Body of pancreas (tissue), 4 donors: ENCODE measurements around the gene SLC7A4. TPM values are rescaled to one million over a fixed set of nuclear protein-coding genes. Genes with fewer than 3 reads are reported as not detected.

Source experiments
- ATAC-seq: fragments of 150-250 bp; one replicate; pipeline ENCODE4 v1.9.1; 2016
- DNase-seq, 4 donors: peaks; one replicate each; pipeline ENCODE4 v3.0.0-alpha.2; 2019
- H3K27ac ChIP-seq, 4 donors: fragments of 200-600 bp; sonication (generic); 1 replicate in 3 of 4; 2 replicates in 1 of 4; pipeline versions ENCODE4 v1.5.1 to v1.6.1; 2016 to 2019; ENCODE audit warnings: mild to moderate bottlenecking in 1 of 4, mixed read lengths in 1 of 4, moderate library complexity in 1 of 4
- H3K27me3 ChIP-seq, 2 donors: fragments of 200-600 bp; sonication (generic); one replicate each; pipeline ENCODE4 v1.6.0; 2016; ENCODE audit warnings: mild to moderate bottlenecking in 1 of 2
- H3K36me3 ChIP-seq, 2 donors: fragments of 200-600 bp; sonication (generic); replicated peaks in 1 of 2; 2 replicates each; pipeline ENCODE4 v1.5.1; 2016; ENCODE audit warnings: low read depth in 2 of 2; ENCODE audit not compliant: insufficient read depth in 1 of 2
- H3K4me1 ChIP-seq: fragments of 200-600 bp; sonication (generic); one replicate; pipeline ENCODE4 v1.6.0; 2016
- H3K4me3 ChIP-seq, 2 donors: fragments of 200-600 bp; sonication (generic); 1 replicate in 1 of 2; 2 replicates in 1 of 2; pipeline ENCODE4 v1.5.1; 2016 to 2019
- H3K9me3 ChIP-seq, 3 donors: fragments of 200-600 bp; sonication (generic); 1 replicate in 2 of 3; 2 replicates in 1 of 3; pipeline ENCODE4 v1.5.1; 2016
- CTCF ChIP-seq, 7 experiments: fragments of 450-650 bp in 4 of 7; fragments of 200-600 bp in 3 of 7; sonication (generic) in 3 of 7; IDR thresholded peaks; one replicate each; pipeline ENCODE4 v1.5.1; 2016 to 2019; ENCODE audit warnings: antibody characterized with exemption in 7 of 7
- POLR2A ChIP-seq, 3 donors: fragments of 450-650 bp; IDR thresholded peaks; one replicate each; pipeline ENCODE4 v1.6.1; 2016; ENCODE audit warnings: antibody characterized with exemption in 3 of 3, mild to moderate bottlenecking in 2 of 3
- WGBS, 2 donors: methylation state at CpG; one replicate each; pipeline ENCODE4 v1.1.5; 2017; 5-methylcytosine and 5-hydroxymethylcytosine counted together
- intact Hi-C: fragments of 100-400 bp; cut with DNase I; formaldehyde crosslinking; loops from one replicate; pipeline ENCODE4 v1.15.1; 2023
- total RNA-seq, 2 donors: library from RNA; depleted of rRNA; stranded (reverse); fragments of >200 nt; gene quantifications; one replicate each; pipeline ENCODE4 v1.1.0, GENCODE V29; 2016

SLC7A4 gene
- total RNA-seq, 2 donors from 2014 or later: 1.3 to 1.8 TPM

- intact Hi-C loops: loop anchor here (10.0 kb wide), 1 partner anchor 64 kb away; no protein-coding TSS in a partner anchor
- no peak for DNase-seq
- Histone ChIP-seq H3K36me3 (no peaks in the 10 kb centered on the region), H3K4me1 (peaks cover 10% of the 10 kb centered on the region), H3K4me3 (no peak overlapping the region), H3K27ac (no peak overlapping the region), H3K27me3 (no peaks in the 10 kb centered on the region), H3K9me3 (no peaks in the 10 kb centered on the region)
- TF ChIP-seq CTCF (IDR thresholded peaks at IDR 0.05) (no peak), POLR2A (IDR thresholded peaks at IDR 0.05) (no peak)
- 87 to 91% methylated on average over 25 to 40 of the region's 40 CpGs for WGBS, 2 donors
- no peak for ATAC-seq
Measured at GRCh38 chr22:21030621-21031544, 1.5 kb downstream of the SLC7A4 start.

GRCh38 chr22:21030032-21030431 is 2.3 kb downstream of the SLC7A4 start:
- WGBS, 2 donors: 80 to 88% methylated on average over 8 to 15 of the region's 15 CpGs
- H3K9me3 ChIP-seq: no peaks in the 10 kb centered on the region
- H3K36me3 ChIP-seq: no peaks in the 10 kb centered on the region
- DNase-seq: no peak
- no peaks in the 10 kb centered on the region for H3K27me3 ChIP-seq
- H3K27ac ChIP-seq: no peak overlapping the region
- TF ChIP-seq CTCF (IDR thresholded peaks at IDR 0.05) (no peak), POLR2A (IDR thresholded peaks at IDR 0.05) (no peak)
- no peak for ATAC-seq
- H3K4me1 ChIP-seq: peaks cover 10% of the 10 kb centered on the region
- no peak overlapping the region for H3K4me3 ChIP-seq
- intact Hi-C loops: loop anchor here (10.0 kb wide), 1 partner anchor 65 kb away; no protein-coding TSS in a partner anchor

- Histone ChIP-seq H3K36me3 (no peaks in the 10 kb centered on the region), H3K27me3 (no peaks in the 10 kb centered on the region), H3K27ac (no peak overlapping the region), H3K9me3 (no peaks in the 10 kb centered on the region), H3K4me3 (no peak overlapping the region), H3K4me1 (peaks cover 10% of the 10 kb centered on the region)
- TF ChIP-seq CTCF (IDR thresholded peaks at IDR 0.05): no peak
- no peak for TF ChIP-seq POLR2A (IDR thresholded peaks at IDR 0.05)
- 63 to 69% methylated on average over 8 to 10 of the region's 12 CpGs for WGBS, 2 donors
- DNase-seq: no peak
- intact Hi-C loops: loop anchor here (10.0 kb wide), 1 partner anchor 65 kb away; no protein-coding TSS in a partner anchor
- no peak for ATAC-seq
Measured at GRCh38 chr22:21029486-21030025, 2.8 kb downstream of the SLC7A4 start.

- no peaks in the 10 kb centered on the region for H3K9me3 ChIP-seq
- H3K27ac ChIP-seq: no peak overlapping the region
- no peak for ATAC-seq
- no peaks in the 10 kb centered on the region for H3K27me3 ChIP-seq
- 80 to 88% methylated on average over 6 to 11 of the region's 13 CpGs for WGBS, 2 donors
- TF ChIP-seq POLR2A (IDR thresholded peaks at IDR 0.05): no peak
- TF ChIP-seq CTCF (IDR thresholded peaks at IDR 0.05): no peak
- peaks cover 10% of the 10 kb centered on the region for H3K4me1 ChIP-seq
- intact Hi-C loops: no loop called here
- no peak overlapping the region for H3K4me3 ChIP-seq
- no peaks in the 10 kb centered on the region for H3K36me3 ChIP-seq
- no peak for DNase-seq
Measured at GRCh38 chr22:21028277-21029251, 3.8 kb downstream of the SLC7A4 start.
